8988T (cell line): Measurements from ENCODE around the gene TMEM138.

ENCODE experiments used
- DNase-seq: peaks from one replicate; pipeline ENCODE4 v3.0.0; 2011

Gene TMEM138

GRCh38 chr11:61342207-61342803 is 19.9 kb upstream of the TMEM138 start:
- no peak for DNase-seq

DNA sequence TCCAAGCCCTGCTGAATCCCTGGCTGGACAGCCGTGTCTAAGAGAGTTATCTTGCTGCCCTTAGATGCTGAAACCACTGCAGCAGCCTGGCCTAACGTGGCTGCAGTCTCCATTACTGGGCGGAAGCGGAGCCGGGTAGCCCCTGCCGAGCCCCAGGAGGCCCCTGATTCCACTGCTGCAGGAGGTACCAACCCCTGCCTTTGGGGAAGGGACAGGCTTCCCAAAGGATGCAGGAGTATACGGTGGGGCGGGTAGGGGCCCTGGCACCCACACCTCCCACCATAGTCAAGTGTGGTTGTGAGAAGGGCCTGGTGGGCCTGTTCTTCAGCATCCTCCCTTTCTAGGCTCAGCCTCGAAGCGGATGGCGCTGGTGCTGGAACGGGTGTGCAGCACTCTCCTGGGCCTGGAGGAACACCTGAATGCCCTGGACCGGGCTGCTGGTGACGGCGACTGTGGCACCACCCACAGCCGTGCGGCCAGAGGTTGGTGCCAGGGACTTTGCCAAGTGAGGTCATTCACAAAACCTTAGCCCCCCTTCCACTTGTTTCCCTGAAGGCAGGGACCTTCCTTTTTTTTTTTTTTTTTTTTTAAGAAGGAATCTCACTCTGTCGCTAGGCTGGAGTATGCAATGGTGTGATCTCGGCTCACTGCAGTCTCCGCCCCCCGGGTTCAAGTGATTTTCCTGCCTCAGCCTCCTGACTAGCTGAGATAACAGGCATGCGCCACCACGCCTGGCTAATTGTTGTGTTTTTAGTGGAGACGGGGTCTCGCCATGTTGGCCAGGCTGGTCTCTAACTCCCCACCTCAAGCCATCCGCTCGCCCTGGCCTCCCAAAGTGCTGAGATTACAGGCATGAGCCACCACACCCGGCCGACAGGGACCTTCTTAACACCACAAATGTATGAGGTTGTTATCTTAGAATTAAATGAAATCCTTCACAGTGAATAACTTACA is 18.1 kb upstream of the TMEM138 start:
- DNase-seq, result no peak

- no peak for DNase-seq
Measured at GRCh38 chr11:61345170-61345610, 17.0 kb upstream of the TMEM138 start.

DNA sequence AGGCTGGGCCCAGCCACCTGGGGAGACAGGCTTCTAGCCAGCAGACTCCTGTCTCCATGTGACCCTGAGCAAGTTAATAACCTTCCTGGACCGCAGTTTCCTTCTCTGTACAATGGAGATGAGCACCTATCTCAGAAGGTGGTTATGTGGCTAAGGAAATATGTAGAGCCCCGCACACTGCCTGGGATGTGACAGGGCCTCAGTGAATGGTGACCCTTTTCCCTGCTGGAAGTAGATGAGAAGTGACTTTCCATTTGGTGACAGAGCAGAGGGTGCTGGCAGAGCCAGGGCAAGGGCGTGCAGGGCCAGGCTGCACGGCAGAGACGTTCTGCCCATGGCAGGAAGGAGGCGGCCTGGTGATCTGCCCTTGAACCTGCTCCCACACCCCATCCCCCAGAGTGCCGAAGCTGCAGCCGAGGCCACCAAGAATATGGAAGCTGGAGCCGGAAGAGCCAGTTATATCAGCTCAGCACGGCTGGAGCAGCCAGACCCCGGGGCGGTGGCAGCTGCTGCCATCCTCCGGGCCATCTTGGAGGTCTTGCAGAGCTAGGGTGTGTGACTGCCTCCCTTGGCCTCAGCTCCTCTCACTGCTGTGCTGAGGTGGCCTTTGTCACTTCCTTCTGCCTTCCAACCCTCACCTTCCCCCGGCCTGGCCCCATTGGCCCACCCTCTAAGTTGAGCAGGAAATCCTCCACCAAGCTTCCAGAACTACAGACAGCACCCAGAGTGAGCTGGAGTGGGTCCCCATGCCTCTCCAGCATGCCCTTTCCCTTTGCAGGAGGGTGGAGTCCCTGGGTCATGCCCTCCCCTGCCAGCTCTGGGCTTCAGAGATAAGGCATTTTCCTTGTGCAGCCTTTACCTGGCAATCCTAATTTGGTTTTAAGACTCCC is 16.0 kb upstream of the TMEM138 start:
- DNase-seq, result no peak

DNA sequence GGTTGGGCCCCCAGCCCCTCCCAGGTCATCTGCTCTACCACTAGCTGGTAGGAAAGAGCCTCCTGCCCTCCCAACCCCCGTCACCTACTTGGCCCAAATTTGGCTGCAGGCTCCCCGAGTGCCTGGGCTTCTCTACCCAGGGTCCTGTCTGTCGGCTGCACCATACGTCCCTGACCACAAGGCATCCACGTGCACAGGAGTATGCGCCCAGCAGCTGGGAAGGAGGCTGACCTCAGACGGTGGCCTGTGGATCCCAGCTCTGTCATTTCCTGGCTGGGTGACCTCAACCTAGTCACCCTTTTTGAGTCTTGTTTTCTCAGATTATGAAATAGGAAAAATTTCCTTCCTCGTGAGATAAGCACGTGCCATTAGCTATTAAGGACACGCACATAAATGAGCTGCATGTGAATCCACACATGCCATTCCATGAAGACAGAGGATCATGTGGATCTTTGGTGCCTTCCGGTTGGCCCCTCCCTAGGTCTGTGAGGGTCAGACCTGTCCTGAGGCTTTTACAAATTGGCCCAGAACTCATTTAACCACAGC is 14.2 kb upstream of the TMEM138 start:
- DNase-seq, result no peak

DNA sequence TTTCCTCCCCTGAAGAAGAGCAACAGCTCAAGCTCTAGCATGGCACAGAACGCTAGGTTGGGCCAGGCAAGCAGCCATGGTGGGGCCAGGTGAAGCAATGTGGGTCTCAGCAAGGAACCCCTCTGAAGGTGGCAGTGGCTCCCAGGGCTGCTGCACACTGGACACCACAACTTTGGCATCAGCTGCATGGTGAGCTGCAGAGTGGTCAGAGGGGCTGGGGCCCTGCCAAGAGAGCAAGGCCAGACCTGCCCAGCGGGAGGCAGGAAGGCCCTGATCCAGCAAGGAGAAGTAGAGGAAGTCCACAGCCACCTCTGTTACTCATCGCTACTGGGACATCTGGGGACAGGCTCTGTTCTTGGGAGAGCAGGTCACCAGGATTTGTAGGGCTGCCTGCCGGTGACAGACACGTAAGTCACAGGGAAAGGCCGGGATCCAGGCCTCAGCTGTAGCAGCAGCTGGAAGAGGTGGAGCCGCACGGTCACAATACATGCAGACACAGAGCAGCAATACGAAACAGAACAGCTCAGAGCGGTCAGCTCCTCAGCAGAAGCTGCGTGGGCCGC is 12.9 kb upstream of the TMEM138 start:
- DNase-seq, result no peak

DNA sequence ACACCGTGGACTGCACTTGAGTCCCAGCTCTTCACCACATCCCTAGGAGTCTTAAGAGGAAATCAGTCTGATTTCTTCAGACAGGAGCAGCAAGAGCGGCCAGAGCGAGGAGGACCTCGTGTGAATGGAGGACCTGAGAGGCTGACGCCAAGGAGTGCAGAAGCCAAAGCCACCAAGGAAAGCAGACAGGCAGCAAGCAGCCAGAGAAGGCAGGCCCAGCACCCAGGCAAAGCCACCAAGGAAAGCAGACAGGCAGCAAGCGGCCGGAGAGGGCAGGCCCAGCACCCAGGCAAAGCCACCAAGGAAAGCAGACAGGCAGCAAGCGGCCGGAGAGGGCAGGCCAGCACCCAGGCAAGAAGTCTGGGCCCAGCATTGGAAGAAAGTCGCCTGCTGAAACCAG is 12.3 kb upstream of the TMEM138 start:
- DNase-seq, result no peak

GRCh38 chr11:61350336-61350735 is 11.8 kb upstream of the TMEM138 start:
- no peak for DNase-seq

DNA sequence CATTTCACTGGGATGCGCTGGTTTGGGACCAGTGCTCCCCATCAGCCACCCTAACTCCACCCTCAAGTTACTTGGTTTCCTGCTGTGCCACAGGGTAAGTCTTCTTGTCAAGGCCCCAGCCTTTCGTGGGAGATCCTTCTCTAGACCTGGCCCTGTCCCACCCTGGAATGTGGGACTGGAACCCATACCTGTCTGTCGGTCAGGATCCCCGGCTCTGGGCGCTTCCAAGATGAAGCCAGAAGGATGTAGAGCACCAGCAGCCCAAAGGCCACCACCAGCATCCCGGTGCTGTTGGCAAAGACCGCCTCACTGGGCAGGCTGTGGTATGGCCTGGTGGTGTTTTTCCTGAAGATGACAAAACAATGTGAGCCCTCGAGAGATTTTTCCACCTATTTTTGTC is 11.4 kb upstream of the TMEM138 start:
- no peak for DNase-seq

- no peak for DNase-seq
Measured at GRCh38 chr11:61352038-61352437, 10.1 kb upstream of the TMEM138 start.

- DNase-seq, result no peak
Measured at GRCh38 chr11:61353131-61354067, 8.8 kb upstream of the TMEM138 start.

- no peak for DNase-seq
Measured at GRCh38 chr11:61354208-61354607, 8.0 kb upstream of the TMEM138 start.

GRCh38 chr11:61356706-61357105 is 5.5 kb upstream of the TMEM138 start:
- no peak for DNase-seq

DNA sequence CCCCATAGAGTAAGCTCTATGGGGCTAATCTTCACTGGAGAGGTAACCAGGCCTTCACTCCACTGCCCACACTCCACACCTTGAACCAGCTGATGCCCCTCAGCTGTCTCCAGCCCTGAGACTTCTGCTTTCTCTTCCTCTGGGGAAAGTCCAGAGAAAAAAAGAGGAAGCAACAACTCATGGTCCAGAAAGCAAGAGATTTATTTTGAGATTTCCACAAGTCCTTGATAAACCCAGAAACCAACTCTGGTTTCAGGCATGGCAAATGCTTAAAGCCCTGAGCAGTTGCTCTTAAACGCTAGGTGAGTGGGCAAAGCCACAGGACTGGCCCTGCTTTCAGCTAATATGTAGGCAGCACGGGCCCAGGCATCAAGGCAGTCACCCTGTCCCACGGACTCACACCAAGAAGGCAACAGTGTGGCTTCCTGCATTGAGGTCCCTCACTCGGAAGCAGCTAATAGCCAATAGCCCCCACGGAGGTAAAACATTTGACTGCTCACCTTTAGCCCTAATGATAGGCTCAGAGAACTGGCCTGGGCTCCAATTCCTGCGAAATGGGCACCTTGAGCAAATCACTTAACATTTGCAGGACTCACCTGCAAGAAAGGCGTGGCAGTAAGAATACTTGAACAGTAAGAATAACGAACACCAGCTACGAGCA is 4.8 kb upstream of the TMEM138 start:
- no peak for DNase-seq

- no peak for DNase-seq
Measured at GRCh38 chr11:61357894-61358239, 4.3 kb upstream of the TMEM138 start.

DNA sequence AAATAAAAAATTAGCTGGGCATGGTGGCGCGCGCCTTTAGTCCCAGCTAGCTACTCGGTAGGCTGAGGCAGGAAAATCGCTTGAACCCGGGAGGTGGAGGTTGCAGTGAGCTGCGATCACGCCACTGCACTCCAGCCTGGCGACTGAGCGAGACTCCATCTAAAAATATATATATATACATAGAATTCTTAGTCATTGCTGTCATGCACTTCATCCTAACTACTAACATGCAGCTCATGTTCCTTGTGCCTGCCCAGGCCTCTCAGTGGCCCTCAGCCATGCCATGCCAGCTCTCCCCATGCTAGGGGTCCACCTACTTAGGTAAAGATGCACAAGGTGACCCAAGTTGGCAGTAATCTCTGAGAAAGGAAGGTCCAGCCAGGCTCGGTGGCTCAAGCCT is 3.6 kb upstream of the TMEM138 start:
- DNase-seq, result no peak

GRCh38 chr11:61359516-61359915 is 2.7 kb upstream of the TMEM138 start:
- DNase-seq, result no peak

- no peak for DNase-seq
Measured at GRCh38 chr11:61361237-61361740, 885 bp upstream of the TMEM138 start.

GRCh38 chr11:61362542-61362875 is 335 bp downstream of the TMEM138 start:
- no peak for DNase-seq

DNA sequence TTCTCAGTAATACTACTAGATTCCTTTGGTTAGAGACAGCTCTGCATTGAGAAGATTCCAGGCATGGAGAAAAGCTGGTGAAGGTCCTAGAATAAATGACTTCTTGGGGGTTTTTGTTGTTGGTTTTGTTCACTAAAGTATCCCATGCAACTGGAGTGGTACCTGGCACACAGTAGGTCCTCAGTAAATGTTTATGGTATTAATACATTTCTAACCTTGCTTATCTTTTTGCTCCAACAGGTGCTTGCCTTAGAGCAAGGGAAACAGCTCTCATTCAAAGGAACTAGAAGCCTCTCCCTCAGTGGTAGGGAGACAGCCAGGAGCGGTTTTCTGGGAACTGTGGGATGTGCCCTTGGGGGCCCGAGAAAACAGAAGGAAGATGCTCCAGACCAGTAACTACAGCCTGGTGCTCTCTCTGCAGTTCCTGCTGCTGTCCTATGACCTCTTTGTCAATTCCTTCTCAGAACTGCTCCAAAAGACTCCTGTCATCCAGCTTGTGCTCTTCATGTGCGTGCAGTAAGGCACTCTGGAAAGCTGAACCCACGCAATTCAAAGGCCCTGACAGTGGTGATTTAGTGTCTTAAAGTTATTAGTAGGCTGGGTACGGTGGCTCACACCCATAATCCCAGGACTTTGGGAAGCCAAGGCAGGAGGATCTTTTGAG is 2.0 kb downstream of the TMEM138 start:
- DNase-seq, result no peak
